Activated CD4-positive, alpha-beta T cell treated with anti-CD3 and anti-CD28 coated beads, Interleukin-2, amount 10 ng/mL, durations not matched to agents 24 days and 14 days (primary cell): Measurements from ENCODE around the gene OS9. TPM values are rescaled to one million over a fixed set of nuclear protein-coding genes. Genes with fewer than 3 reads are reported as not detected.
"Not testable (repeated sequence)": the region's sequence is repeated elsewhere in the genome, so short reads cannot be mapped to it uniquely, and the experiment has no call there.

Experiments
- DNase-seq: peaks from one replicate; pipeline ENCODE4 v3.0.0; 2022
- H3K27ac Mint-ChIP-seq: one replicate; pipeline ENCODE4 v1.8.0; 2022; ENCODE audit warnings: mild to moderate bottlenecking, mixed read lengths
- H3K27me3 Mint-ChIP-seq: one replicate; pipeline ENCODE4 v1.8.0; 2022; ENCODE audit warnings: mixed read lengths
- H3K36me3 Mint-ChIP-seq: one replicate; pipeline ENCODE4 v1.8.0; 2022; ENCODE audit warnings: low read depth, mild to moderate bottlenecking, mixed read lengths
- H3K4me1 Mint-ChIP-seq: one replicate; pipeline ENCODE4 v1.8.0; 2021; ENCODE audit warnings: mixed read lengths
- H3K4me3 Mint-ChIP-seq: one replicate; pipeline ENCODE4 v1.8.0; 2022; ENCODE audit warnings: mild to moderate bottlenecking, moderate library complexity, mixed read lengths
- H3K9me3 Mint-ChIP-seq: one replicate; pipeline ENCODE4 v1.8.0; 2021; ENCODE audit warnings: mixed read lengths
- intact Hi-C: fragments of 100-400 bp; cut with micrococcal nuclease; formaldehyde crosslinking; loops from one replicate; pipeline ENCODE4 v1.15.1; 2023
- total RNA-seq: library from RNA; stranded (reverse); gene quantifications from 2 replicates; pipeline ENCODE4 v1.2.3, GENCODE V29; 2022

The OS9 gene
- total RNA-seq, 1 donor from 2014 or later = 84.3 TPM

DNA sequence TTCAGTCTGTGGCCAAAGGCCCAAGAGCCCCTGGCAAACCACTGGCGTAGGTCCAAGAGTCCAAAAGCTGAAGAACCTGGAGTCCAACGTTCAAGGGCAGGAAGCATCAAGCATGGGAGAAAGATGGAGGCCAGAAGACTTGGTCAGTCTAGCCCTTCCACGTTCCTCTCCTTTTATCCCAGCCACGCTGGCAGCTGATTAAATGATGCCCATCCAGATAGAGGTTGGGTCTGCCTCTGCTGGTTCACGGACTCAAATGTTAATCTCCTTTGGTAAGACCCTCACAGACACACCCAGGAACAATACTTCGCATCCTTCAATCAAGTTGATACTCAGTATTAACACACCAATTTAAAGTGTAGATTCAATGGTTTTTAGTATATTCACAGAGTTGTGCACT lies 21.1 kb upstream of the OS9 start:
- intact Hi-C loops = no loop called here
- Mint-ChIP-seq H3K36me3 (no peaks in the 10 kb centered on the region), H3K9me3 (no peaks in the 10 kb centered on the region), H3K4me3 (no peak overlapping the region), H3K27me3 (peaks cover 6% of the 10 kb centered on the region), H3K4me1 (no peaks in the 10 kb centered on the region), H3K27ac (no peak overlapping the region)
- DNase-seq = no peak

DNA sequence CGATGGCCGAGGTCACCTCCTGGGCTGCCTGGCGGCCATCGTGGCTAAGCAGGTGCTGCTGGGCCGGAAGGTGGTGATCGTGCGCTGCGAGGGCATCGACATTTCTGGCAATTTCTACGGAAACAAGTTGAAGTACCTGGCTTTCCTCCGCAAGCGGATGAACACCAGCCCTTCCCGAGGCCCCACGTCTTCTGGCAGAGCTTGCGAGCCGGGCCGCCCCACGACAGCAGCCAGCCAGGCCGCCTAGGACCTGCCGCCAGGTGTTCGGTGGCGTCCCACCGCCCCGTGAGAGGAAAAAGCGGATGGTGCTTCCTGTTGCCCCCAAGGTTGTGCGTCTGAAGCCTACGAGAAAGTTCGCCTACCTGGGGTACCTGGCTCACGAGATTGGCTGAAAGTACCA lies 19.2 kb upstream of the OS9 start:
- no peaks in the 10 kb centered on the region for H3K9me3 Mint-ChIP-seq
- H3K27me3 Mint-ChIP-seq = peaks cover 13% of the 10 kb centered on the region
- no peaks in the 10 kb centered on the region for H3K36me3 Mint-ChIP-seq
- H3K4me3 Mint-ChIP-seq = no peak overlapping the region
- no peak for DNase-seq
- no peak overlapping the region for H3K27ac Mint-ChIP-seq
- intact Hi-C loops = no loop called here
- no peaks in the 10 kb centered on the region for H3K4me1 Mint-ChIP-seq

DNA sequence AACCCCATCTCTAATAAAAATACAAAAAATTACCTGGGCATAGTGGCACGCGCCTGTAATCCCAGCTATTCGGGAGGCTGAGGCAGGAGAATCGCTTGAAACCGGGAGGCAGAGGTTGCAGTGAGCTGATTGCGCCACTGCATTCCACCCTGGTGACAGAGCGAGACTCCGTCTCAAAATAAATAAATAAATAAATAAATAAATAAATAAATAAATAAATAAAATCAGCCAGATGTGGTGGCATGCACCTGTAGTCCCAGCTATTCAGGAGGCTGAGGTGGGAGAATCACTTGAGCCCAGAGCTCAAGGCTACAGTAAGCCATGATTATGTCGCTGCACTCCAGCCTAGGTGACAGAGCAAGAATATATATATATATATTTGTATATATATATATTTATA lies 16.0 kb upstream of the OS9 start:
- intact Hi-C loops, H3K9me3 Mint-ChIP-seq, H3K36me3 Mint-ChIP-seq, H3K27ac Mint-ChIP-seq, H3K4me3 Mint-ChIP-seq, H3K4me1 Mint-ChIP-seq, DNase-seq: not testable (repeated sequence)
- peaks cover 16% of the 10 kb centered on the region for H3K27me3 Mint-ChIP-seq

DNA sequence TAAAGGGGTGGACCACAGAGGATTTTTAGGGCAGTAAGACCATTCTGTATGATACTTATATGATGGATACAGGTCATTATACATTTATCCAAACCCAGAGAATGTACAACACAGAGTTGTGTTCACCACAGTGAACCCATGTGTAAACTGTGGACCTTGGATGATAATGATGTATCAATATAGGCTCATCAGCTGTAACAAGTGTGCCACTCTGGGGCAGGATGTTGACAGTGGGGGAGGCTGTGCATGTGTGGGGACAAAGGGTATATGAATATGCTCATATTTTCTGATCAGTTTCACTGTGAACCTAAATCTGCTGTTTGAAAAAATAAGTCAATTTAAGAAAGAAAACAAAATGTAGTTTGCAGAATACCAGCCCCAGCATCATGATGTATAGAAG lies 14.2 kb upstream of the OS9 start:
- no peak overlapping the region for H3K4me3 Mint-ChIP-seq
- peaks cover 1% of the 10 kb centered on the region for H3K36me3 Mint-ChIP-seq
- H3K4me1 Mint-ChIP-seq = no peaks in the 10 kb centered on the region
- H3K27ac Mint-ChIP-seq = no peak overlapping the region
- no peak for DNase-seq
- peaks cover 4% of the 10 kb centered on the region for H3K9me3 Mint-ChIP-seq
- H3K27me3 Mint-ChIP-seq = peaks cover 29% of the 10 kb centered on the region
- intact Hi-C loops = no loop called here

DNA sequence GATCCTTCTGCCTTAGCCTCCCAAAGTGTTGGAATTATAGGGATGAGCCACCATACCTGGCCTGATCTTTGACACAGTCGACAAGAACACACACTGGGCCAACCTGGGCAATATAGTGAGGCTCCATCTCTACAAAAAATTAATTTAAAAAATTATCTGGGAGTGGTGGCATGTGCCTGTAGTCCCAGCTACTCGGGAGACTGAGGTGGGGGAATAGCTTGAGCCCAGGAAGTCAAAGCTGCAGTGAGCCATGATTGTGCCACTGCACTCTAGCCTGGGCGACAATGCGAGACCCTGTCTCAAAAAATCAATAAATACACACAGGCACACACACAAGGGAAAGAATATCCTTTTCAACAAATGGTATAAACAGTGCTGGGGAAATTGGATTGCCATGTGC lies 6.1 kb upstream of the OS9 start:
- Mint-ChIP-seq H3K27me3 (peaks cover 55% of the 10 kb centered on the region), H3K4me3 (no peak overlapping the region), H3K4me1 (no peaks in the 10 kb centered on the region), H3K36me3 (no peaks in the 10 kb centered on the region), H3K27ac (no peak overlapping the region), H3K9me3 (no peaks in the 10 kb centered on the region)
- intact Hi-C loops = no loop called here
- no peak for DNase-seq

GRCh38 chr12:57688931-57689330 lies 5.0 kb upstream of the OS9 start:
- Mint-ChIP-seq H3K4me3 (no peak overlapping the region), H3K36me3 (no peaks in the 10 kb centered on the region), H3K4me1 (no peaks in the 10 kb centered on the region), H3K9me3 (no peaks in the 10 kb centered on the region), H3K27me3 (peaks cover 49% of the 10 kb centered on the region), H3K27ac (no peak overlapping the region)
- intact Hi-C loops = no loop called here
- DNase-seq = no peak

DNA sequence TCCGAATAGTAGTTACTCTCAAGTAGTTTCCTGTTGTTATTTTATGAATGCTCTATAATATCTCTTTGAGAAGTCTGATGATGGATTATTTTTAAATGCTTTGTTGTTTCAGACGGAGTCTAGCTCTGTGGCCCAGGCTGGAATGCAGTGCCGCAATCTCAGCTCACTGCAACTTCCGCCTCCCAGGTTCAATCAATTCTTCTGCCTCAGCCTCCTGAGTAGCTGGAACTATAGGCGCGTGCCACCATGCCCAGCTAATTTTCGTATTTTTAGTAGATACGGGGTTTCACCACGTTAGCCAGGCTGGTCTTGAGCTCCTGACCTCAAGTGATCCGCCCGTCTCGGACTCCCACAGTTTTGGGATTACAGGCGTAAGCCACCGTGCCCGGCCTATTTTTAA lies 1.4 kb upstream of the OS9 start:
- Mint-ChIP-seq H3K4me1 (no peaks in the 10 kb centered on the region), H3K27me3 (peaks cover 20% of the 10 kb centered on the region), H3K9me3 (no peaks in the 10 kb centered on the region), H3K4me3 (no peak overlapping the region), H3K27ac (no peak overlapping the region), H3K36me3 (peaks cover 18% of the 10 kb centered on the region)
- peak; percentile 53 for DNase-seq
- intact Hi-C loops = loop anchor here (5.0 to 10.0 kb wide), 5 partner anchors 60 to 218 kb away; partner anchors contain the start of genes ARHGAP9, B4GALNT1, DCTN2 and DDIT3

DNA sequence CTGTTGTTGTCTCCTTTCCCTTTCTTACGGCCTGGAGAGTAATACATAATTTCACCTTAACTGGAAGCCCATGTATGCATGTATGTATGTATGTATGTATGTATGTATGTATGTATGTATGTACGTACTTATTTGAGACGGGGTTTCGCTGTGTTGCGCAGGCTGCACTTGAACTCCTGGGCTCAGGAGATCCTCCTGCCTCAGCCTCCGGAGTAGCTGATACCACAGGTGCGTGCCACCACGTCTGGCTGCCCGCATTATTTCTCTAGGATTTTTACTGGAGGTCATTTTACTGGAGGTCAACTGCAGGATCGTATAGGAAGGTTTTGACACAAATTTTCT lies 644 bp upstream of the OS9 start:
- Mint-ChIP-seq H3K27me3 (peaks cover 16% of the 10 kb centered on the region), H3K9me3 (no peaks in the 10 kb centered on the region), H3K4me1 (peaks cover 1% of the 10 kb centered on the region), H3K4me3 (no peak overlapping the region), H3K36me3 (peaks cover 24% of the 10 kb centered on the region), H3K27ac (no peak overlapping the region)
- intact Hi-C loops = loop anchor here (1.0 to 10.0 kb wide), 6 partner anchors 51 to 218 kb away; partner anchors contain the start of genes ARHGAP9, B4GALNT1, DCTN2 and DDIT3
- DNase-seq = no peak

GRCh38 chr12:57694459-57695019 lies 607 bp downstream of the OS9 start:
- Mint-ChIP-seq H3K4me1 (peaks cover 1% of the 10 kb centered on the region), H3K36me3 (peaks cover 37% of the 10 kb centered on the region), H3K27me3 (peaks cover 11% of the 10 kb centered on the region), H3K9me3 (no peaks in the 10 kb centered on the region), H3K4me3 (no peak overlapping the region), H3K27ac (no peak overlapping the region)
- intact Hi-C loops = loop anchor here (1.0 to 10.0 kb wide), 6 partner anchors 62 to 220 kb away; partner anchors contain the start of genes ARHGAP9, B4GALNT1, DCTN2 and DDIT3
- no peak for DNase-seq

DNA sequence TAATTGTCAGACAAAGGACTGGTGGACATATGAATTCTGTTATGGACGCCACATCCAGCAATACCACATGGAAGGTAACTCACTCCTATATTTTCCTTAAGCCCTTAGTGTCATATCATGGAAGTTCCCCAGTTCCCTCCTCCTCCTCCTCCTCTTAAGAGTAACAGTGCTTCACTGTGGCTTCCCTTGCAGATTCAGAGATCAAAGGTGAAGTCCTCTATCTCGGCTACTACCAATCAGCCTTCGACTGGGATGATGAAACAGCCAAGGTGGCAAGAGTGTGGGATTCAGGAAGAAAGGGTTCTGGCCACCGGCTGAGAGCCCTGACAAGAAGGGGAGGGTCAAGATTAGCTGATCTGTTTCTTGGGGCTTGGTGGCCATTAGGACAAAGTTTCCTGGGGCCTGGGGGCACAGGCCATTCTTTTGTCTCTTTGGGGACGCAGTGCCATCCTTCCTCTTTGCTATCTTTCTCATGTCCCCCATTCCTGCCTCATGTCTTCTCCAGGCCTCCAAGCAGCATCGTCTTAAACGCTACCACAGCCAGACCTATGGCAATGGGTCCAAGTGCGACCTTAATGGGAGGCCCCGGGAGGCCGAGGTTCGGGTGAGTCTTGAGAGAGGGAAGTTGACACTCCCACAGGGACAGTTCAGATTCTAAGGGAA lies 2.0 kb downstream of the OS9 start:
- peak; percentile 53 for DNase-seq
- H3K4me3 Mint-ChIP-seq = peak overlapping the region; percentile 29
- intact Hi-C loops = loop anchor here (10.0 kb wide), 1 partner anchor 221 kb away; the partner anchor contains the start of gene ARHGAP9
- H3K27me3 Mint-ChIP-seq = peaks cover 3% of the 10 kb centered on the region
- peaks cover 1% of the 10 kb centered on the region for H3K4me1 Mint-ChIP-seq
- no peaks in the 10 kb centered on the region for H3K9me3 Mint-ChIP-seq
- H3K27ac Mint-ChIP-seq = no peak overlapping the region
- peaks cover 43% of the 10 kb centered on the region for H3K36me3 Mint-ChIP-seq

GRCh38 chr12:57697076-57697475 lies 3.1 kb downstream of the OS9 start:
- H3K9me3 Mint-ChIP-seq = no peaks in the 10 kb centered on the region
- H3K4me1 Mint-ChIP-seq = peaks cover 1% of the 10 kb centered on the region
- DNase-seq = peak; percentile 51
- no peak overlapping the region for H3K27ac Mint-ChIP-seq
- H3K4me3 Mint-ChIP-seq = no peak overlapping the region
- intact Hi-C loops = loop anchor here (10.0 kb wide), 1 partner anchor 222 kb away; the partner anchor contains the start of gene ARHGAP9
- no peaks in the 10 kb centered on the region for H3K27me3 Mint-ChIP-seq
- H3K36me3 Mint-ChIP-seq = peaks cover 48% of the 10 kb centered on the region

DNA sequence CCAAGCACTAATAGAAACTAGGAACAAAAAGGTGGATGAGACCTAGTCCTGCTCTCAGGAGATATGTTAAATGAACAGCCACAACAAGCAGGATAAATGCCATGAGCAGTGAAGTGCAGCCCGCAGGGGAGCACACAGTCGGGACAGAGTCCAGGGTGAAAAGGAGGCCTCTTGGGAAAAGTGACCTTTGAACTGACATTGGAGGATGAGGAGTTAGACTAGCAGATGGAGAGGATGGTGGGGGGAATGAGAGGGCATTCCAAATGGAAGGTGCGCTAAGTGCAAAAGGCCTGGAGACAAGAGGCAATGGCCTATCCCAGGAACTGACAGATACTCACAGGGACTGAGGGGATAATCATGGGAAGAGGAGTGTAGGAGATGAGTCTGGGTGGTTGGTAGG lies 4.5 kb downstream of the OS9 start:
- peak; percentile 49 for DNase-seq
- Mint-ChIP-seq H3K4me1 (peaks cover 1% of the 10 kb centered on the region), H3K27ac (no peak overlapping the region), H3K4me3 (no peak overlapping the region), H3K9me3 (peaks cover 6% of the 10 kb centered on the region), H3K27me3 (no peaks in the 10 kb centered on the region), H3K36me3 (peaks cover 61% of the 10 kb centered on the region)
- intact Hi-C loops = loop anchor here (10.0 kb wide), 1 partner anchor 224 kb away; the partner anchor contains the start of gene ARHGAP9

DNA sequence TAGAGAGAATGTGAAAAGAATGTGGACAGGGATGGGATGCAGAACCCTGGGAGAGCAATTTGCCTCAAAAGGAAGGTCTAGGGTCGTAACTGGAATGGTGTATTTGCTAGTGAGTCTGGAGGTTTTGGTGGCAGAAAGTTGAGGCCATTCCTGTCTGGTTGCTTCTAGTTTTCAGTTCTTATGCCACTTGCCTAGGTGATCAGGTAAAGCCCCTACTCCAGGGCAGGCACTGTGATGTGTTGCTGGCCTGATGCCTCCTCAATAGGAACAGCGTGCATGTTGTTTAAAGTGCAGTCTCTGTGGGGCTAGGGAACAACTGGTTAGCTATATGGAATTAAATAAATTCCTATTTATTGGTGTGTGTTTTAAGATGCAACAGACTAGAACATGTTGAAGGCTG lies 6.4 kb downstream of the OS9 start:
- peaks cover 6% of the 10 kb centered on the region for H3K9me3 Mint-ChIP-seq
- peak; percentile 50 for DNase-seq
- peaks cover 1% of the 10 kb centered on the region for H3K4me1 Mint-ChIP-seq
- no peaks in the 10 kb centered on the region for H3K27me3 Mint-ChIP-seq
- intact Hi-C loops = no loop called here
- no peak overlapping the region for H3K4me3 Mint-ChIP-seq
- peak overlapping the region; percentile 14 for H3K27ac Mint-ChIP-seq
- H3K36me3 Mint-ChIP-seq = peaks cover 78% of the 10 kb centered on the region

DNA sequence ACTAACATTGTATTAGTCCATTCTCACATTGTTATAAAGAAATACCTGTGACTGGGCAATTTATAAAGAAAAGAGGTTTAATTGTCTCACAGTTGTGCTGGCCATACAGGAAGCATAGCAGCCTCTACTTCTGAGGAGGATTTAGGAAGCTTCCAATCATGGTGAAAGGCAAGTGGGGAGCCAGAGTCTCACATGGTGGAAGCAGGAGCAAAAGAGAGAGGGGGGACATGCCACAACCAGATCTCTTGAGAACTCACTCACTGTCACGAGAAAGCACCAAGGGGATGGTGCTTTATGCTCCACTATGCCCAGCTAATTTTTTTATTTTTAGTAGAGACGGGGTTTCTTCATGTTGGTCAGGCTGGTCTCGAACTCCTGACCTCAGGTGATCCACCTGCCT lies 13.3 kb downstream of the OS9 start:
- intact Hi-C loops = no loop called here
- no peak overlapping the region for H3K4me3 Mint-ChIP-seq
- H3K36me3 Mint-ChIP-seq = peaks cover 53% of the 10 kb centered on the region
- no peaks in the 10 kb centered on the region for H3K27me3 Mint-ChIP-seq
- no peak overlapping the region for H3K27ac Mint-ChIP-seq
- peaks cover 3% of the 10 kb centered on the region for H3K4me1 Mint-ChIP-seq
- no peak for DNase-seq
- peaks cover 6% of the 10 kb centered on the region for H3K9me3 Mint-ChIP-seq
